ENCODE data around the gene ZNF80. TPM values are rescaled to one million over a fixed set of nuclear protein-coding genes. Genes with fewer than 3 reads are reported as not detected.
A peak's percentile ranks its signal among the peaks of the same experiment; 100 is the strongest.

The ZNF80 gene
- total RNA-seq, 1 donor from 2014 or later = 0.64 TPM

DNA sequence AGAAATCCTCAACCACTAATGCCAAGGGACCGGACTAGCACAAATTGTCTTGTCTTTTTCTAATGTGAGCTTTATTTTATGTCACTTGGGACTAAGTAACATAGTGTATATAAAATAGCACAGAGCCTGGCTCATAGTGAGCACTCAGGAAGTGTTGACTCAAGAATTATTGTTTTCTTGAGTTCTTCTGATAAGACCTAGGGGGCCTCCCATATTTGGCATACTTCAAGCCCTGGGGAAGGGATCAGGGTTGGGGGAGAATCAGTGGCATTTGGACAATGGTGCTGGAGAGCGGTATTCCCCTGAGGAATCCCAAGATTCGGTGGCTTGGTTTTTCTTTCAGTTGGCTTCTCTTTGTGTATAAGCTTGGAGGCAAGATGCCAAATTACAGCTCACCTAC is 19.4 kb downstream of the ZNF80 start:
- Mint-ChIP-seq H3K36me3 (ENCODE audit: low read depth) (peaks cover 17% of the 10 kb centered on the region), H3K9me3 (no peaks in the 10 kb centered on the region), H3K4me1 (ENCODE audit: low read depth) (peaks cover 37% of the 10 kb centered on the region), H3K27me3 (ENCODE audit: low read depth) (no peaks in the 10 kb centered on the region), H3K27ac (no peak overlapping the region), H3K4me3 (ENCODE audit: low read depth) (no peak overlapping the region)
- intact Hi-C loops (cut with micrococcal nuclease) = loop anchor here (10.0 kb wide), 2 partner anchors 1577 to 1723 kb away; partner anchors contain the start of gene BTLA
- no peak for DNase-seq (ENCODE audit: low spot score)

DNA sequence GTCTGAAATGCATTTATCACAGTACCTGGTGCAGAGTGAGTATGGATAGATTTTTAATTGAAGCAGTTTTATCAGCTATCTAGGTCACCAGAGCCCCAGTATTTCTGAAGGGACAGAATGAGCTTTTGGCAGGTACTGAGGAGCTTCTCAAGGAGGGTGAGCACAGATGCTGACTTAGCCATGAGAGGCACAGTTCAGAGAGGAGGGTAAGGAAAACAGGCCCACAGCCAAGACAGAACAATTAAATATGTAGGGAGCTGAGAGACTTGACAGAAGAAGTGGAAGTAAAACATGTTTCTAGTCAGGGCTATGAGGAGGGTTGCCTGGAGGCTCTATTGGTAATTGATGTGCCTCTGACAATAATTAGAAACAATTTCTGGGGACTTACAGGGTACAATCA is 20.1 kb downstream of the ZNF80 start:
- DNase-seq (ENCODE audit: low spot score) = no peak
- Mint-ChIP-seq H3K9me3 (no peaks in the 10 kb centered on the region), H3K27ac (no peak overlapping the region), H3K36me3 (ENCODE audit: low read depth) (peaks cover 17% of the 10 kb centered on the region), H3K27me3 (ENCODE audit: low read depth) (no peaks in the 10 kb centered on the region), H3K4me3 (ENCODE audit: low read depth) (no peak overlapping the region), H3K4me1 (ENCODE audit: low read depth) (peaks cover 34% of the 10 kb centered on the region)
- intact Hi-C loops (cut with micrococcal nuclease) = loop anchor here (2.0 to 10.0 kb wide), 3 partner anchors 64 to 1722 kb away; partner anchors contain the start of gene BTLA

DNA sequence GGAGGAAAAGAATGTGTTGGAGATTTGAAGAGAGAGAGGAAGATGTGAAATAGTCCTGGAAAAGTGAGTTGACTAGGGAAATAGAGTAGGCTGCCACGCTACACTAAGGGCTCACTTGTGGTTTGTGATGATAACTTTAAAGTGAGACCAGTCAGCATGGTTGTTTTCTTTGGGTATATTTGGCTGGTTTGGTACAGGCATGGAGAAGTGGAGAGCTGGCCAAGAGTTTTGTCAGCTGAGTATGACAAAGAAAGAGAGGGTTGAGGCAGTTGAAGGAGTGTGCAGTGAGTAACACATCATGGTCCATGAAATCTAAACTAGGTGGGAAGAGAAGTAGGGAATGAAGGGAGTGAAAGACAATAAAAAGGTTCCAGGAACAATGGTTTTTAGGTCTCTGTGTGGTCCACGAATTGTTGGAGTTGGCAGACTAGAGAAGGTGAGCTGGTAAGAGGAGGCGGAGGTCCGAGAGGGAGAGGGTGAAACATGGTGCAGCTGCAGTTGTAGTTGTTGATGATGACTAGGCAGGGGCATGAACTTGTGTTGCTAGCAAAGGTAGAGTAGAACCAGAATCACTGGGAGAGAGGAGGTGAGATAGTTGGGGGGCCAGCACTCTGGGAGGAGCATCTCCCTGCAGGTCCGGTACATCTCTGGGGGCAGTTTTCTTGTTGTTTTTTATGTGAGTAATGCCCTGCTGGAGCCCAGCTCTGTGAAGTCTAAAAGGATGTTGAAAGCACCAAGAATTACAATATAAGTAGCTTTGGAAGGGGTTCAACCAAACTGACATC is 21.0 kb downstream of the ZNF80 start:
- Mint-ChIP-seq H3K4me1 (ENCODE audit: low read depth) (peaks cover 28% of the 10 kb centered on the region), H3K36me3 (ENCODE audit: low read depth) (peaks cover 17% of the 10 kb centered on the region), H3K4me3 (ENCODE audit: low read depth) (no peak overlapping the region), H3K27me3 (ENCODE audit: low read depth) (no peaks in the 10 kb centered on the region), H3K27ac (no peak overlapping the region), H3K9me3 (no peaks in the 10 kb centered on the region)
- DNase-seq (ENCODE audit: low spot score) = no peak
- intact Hi-C loops (cut with micrococcal nuclease) = loop anchor here (2.0 to 10.0 kb wide), 3 partner anchors 64 to 1722 kb away; partner anchors contain the start of gene BTLA

DNA sequence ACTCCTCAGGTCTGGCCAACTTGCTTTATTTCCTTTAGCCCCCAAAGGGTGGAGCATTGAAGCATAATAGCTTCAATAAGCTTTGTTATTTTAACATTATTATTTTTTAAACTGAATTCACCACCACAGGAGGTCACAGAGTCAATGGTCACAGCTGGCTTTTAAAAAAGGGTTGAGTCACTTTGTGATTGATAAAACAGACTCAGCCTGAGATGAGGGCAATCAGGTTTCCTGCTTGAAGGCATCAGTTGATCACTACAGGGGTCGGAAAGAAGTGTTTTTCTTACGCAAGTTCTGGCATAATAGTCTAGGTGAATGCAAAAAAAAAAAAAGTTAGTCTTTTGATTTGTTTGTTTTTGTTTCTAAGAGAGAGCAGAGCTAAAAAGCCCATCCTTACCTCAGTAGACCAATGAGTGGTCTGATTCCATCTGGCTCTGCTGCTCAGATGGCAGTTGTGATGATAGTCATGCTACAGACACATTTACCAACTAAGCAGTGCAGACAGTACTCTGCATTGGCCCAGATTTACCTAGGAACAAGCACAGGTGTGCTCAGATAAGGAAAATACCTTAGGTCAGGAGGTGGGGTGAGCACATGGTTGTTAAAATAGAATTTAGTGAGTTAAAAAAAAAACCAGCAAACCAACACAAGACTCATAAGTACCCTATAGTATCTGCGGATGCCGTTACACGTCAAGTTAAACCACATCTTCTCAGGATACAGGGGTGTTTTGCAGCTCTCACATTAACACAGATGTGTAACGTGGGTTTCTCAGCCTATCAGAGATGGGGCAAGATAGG is 22.6 kb downstream of the ZNF80 start:
- Mint-ChIP-seq H3K9me3 (no peaks in the 10 kb centered on the region), H3K4me3 (ENCODE audit: low read depth) (no peak overlapping the region), H3K27ac (no peak overlapping the region), H3K4me1 (ENCODE audit: low read depth) (peaks cover 13% of the 10 kb centered on the region), H3K36me3 (ENCODE audit: low read depth) (peaks cover 17% of the 10 kb centered on the region), H3K27me3 (ENCODE audit: low read depth) (no peaks in the 10 kb centered on the region)
- peak; percentile 49 for DNase-seq (ENCODE audit: low spot score)
- intact Hi-C loops (cut with micrococcal nuclease) = loop anchor here (1.0 to 10.0 kb wide), 7 partner anchors 9 to 1720 kb away; partner anchors contain the start of genes BTLA, CCDC191, QTRT2 and USF3

DNA sequence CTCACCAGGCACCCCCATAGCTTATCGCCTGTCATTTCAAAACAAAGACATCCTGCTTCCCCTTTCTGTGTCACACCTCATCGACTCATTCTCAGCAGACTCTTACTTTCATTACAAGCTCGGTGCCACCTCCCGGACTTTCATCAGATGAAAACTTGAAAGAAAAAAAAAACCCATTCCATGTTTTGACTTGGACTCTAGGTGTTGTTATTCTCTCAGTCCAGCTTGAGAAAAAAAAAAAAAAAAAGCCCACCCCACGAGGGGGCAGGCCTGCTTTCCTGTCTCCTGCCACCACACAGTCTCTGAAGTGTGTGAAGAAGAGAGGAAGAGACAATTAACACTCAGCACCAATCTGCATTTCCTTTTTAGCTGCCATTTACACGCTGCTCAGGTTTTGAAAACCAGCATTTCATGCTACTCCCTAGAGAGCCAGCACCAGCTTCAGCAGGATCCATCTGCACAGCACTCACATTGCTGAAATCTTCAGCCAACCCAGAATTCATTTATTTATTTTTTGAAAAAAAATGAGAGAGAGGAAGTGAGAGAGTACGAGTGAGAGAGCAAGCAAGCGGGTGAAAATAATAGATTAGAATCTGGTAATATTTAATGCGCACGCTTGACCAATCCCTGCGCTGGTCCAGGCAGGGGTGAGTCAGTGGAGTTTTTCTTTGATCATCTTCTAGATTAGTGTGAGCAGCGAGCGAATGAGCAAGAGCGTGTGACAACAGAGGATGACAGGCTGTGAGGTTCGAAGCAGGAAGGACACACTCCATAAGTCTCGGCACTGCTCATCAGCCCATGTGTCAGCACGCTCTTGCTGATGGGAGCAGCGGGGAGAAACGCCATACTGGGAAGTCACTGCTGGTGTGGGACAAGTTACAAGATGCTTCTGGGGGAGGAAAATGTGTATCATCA is 23.5 kb downstream of the ZNF80 start:
- H3K4me3 Mint-ChIP-seq (ENCODE audit: low read depth) = no peak overlapping the region
- H3K27me3 Mint-ChIP-seq (ENCODE audit: low read depth) = no peaks in the 10 kb centered on the region
- peak; percentile 74 for DNase-seq (ENCODE audit: low spot score)
- intact Hi-C loops (cut with micrococcal nuclease) = loop anchor here (1.0 to 10.0 kb wide), 11 partner anchors 13 to 1719 kb away; partner anchors contain the start of genes ATP6V1A, BTLA, CCDC191 and QTRT2
- peaks cover 7% of the 10 kb centered on the region for H3K4me1 Mint-ChIP-seq (ENCODE audit: low read depth)
- no peaks in the 10 kb centered on the region for H3K9me3 Mint-ChIP-seq
- H3K36me3 Mint-ChIP-seq (ENCODE audit: low read depth) = peaks cover 13% of the 10 kb centered on the region
- H3K27ac Mint-ChIP-seq = no peak overlapping the region

DNA sequence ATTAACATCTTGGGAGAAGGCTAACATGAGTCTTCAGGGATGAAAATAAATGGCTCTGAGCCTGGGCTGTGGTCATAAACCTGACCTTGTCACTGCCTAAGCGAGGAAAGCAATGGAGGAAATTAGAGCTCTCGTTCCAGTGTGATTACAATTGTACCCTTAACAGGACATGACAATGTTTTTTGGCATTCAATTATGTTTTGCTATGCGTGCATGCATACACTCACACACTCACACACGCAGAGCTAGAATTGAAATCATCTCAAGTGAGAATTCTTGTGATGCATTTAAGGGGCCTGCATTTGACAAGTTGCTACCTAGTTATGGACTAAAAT is 24.1 kb downstream of the ZNF80 start:
- Mint-ChIP-seq H3K4me3 (ENCODE audit: low read depth) (no peak overlapping the region), H3K9me3 (no peaks in the 10 kb centered on the region), H3K27me3 (ENCODE audit: low read depth) (no peaks in the 10 kb centered on the region), H3K36me3 (ENCODE audit: low read depth) (peaks cover 12% of the 10 kb centered on the region), H3K27ac (no peak overlapping the region), H3K4me1 (ENCODE audit: low read depth) (peaks cover 8% of the 10 kb centered on the region)
- intact Hi-C loops (cut with micrococcal nuclease) = loop anchor here (1.0 to 10.0 kb wide), 8 partner anchors 14 to 1718 kb away; partner anchors contain the start of genes ATP6V1A, BTLA and USF3
- no peak for DNase-seq (ENCODE audit: low spot score)

DNA sequence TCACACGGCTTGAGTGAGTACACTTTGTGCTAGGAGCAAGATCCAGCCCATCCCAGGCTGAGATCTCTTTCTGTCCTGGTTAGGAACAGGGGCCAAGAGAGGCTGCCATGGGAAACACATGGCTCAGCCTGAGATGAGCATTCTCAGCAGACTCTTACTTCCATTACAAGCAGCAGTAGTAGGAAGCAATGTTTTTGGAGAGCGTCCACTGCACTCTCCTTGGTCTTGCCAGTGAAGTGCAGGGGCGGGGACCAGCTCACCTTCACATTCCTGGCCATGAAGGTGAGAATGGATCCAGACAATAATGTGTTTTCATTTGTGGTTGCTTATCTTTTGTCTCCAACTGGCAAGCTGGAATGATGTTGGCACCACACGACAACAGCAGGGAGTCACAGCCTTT is 24.7 kb downstream of the ZNF80 start:
- no peak for DNase-seq (ENCODE audit: low spot score)
- Mint-ChIP-seq H3K4me1 (ENCODE audit: low read depth) (peaks cover 10% of the 10 kb centered on the region), H3K27ac (no peak overlapping the region), H3K36me3 (ENCODE audit: low read depth) (peaks cover 6% of the 10 kb centered on the region), H3K4me3 (ENCODE audit: low read depth) (peak overlapping the region; percentile 26), H3K27me3 (ENCODE audit: low read depth) (no peaks in the 10 kb centered on the region), H3K9me3 (no peaks in the 10 kb centered on the region)
- intact Hi-C loops (cut with micrococcal nuclease) = loop anchor here (1.0 to 10.0 kb wide), 8 partner anchors 14 to 1718 kb away; partner anchors contain the start of genes ATP6V1A, BTLA and USF3

DNA sequence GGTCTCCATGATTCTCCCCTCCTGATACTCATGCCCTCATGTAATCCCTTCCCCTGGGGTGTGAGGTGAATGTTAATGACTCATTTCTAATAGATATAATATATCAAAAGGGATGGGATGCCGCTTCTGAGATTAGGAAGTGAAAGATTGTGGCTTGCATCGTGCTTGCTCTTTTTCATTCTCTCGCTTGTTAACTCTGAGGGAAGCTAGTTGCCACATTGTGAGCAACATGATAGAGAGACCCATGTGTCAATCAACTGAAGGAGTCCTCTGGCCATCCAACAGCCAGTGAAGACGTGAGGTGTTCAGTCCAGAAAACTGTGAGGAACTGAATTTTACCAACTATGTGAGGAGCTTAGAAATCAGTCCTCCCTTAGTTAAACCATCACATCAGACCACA is 29.6 kb downstream of the ZNF80 start:
- no peak for DNase-seq (ENCODE audit: low spot score)
- Mint-ChIP-seq H3K4me1 (ENCODE audit: low read depth) (peaks cover 14% of the 10 kb centered on the region), H3K27ac (no peak overlapping the region), H3K9me3 (no peaks in the 10 kb centered on the region), H3K36me3 (ENCODE audit: low read depth) (no peaks in the 10 kb centered on the region), H3K4me3 (ENCODE audit: low read depth) (no peak overlapping the region), H3K27me3 (ENCODE audit: low read depth) (no peaks in the 10 kb centered on the region)
- intact Hi-C loops (cut with micrococcal nuclease) = no loop called here

DNA sequence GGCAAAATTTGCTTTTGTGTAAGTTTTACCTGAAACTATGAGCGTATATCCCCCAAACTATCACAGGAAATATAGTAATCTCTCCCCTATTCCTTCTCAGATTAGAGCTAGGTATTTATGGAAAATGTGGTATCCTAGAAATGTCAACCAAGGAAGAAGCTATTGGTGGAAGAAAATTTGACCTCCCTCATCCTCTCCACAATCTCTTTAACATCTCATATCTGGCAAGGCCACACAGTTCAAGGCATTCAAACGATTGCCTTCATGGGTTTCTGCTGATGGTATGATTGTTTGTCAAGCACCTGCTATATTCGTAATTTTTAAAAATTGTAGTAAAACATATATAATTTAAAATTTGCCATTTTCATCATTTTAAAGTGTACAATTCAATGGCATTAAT is 31.0 kb downstream of the ZNF80 start:
- no peaks in the 10 kb centered on the region for H3K27me3 Mint-ChIP-seq (ENCODE audit: low read depth)
- no peaks in the 10 kb centered on the region for H3K36me3 Mint-ChIP-seq (ENCODE audit: low read depth)
- no peaks in the 10 kb centered on the region for H3K9me3 Mint-ChIP-seq
- no peak overlapping the region for H3K4me3 Mint-ChIP-seq (ENCODE audit: low read depth)
- DNase-seq (ENCODE audit: low spot score) = no peak
- no peak overlapping the region for H3K27ac Mint-ChIP-seq
- H3K4me1 Mint-ChIP-seq (ENCODE audit: low read depth) = peaks cover 11% of the 10 kb centered on the region
- intact Hi-C loops (cut with micrococcal nuclease) = no loop called here

DNA sequence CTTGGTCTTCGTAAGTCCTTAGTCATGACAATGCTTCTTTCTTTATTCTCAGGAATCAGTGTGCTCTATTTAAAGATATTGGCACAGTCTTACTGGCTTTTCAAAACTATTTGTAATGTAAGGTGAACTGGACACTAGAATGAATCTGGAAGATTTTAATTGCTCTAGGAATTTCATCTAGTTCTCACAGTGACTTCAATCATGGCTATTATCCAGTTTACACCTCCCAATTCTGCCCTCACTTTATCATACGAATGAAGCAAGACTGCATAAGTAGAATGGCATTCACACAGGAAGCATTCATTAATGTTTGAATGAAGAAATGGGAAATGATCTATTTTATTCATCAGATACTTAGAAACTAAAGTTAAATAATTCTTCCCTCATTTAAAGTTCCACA is 31.8 kb downstream of the ZNF80 start:
- Mint-ChIP-seq H3K27me3 (ENCODE audit: low read depth) (no peaks in the 10 kb centered on the region), H3K9me3 (no peaks in the 10 kb centered on the region), H3K27ac (no peak overlapping the region), H3K4me3 (ENCODE audit: low read depth) (no peak overlapping the region), H3K36me3 (ENCODE audit: low read depth) (no peaks in the 10 kb centered on the region), H3K4me1 (ENCODE audit: low read depth) (peaks cover 11% of the 10 kb centered on the region)
- intact Hi-C loops (cut with micrococcal nuclease) = no loop called here
- no peak for DNase-seq (ENCODE audit: low spot score)

DNA sequence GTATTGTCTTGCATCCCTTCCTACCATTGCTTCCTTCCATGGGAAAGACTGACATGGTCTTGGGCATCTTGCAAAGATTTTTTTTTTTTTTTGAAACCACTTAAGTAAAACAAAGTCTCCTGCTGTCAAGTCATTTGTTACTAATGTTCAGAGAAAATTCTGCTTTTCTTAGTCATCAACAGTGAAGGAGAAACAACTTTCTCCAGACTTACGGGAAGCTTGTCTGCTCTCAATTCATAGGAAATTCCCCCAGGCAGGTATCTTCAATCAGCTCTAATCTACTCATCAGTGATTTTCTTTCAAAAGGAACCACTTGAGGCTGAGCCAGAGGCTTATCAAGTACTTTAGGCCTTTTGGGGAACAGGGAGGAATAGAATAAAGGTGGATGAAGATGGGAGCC is 42.6 kb downstream of the ZNF80 start:
- no peak for DNase-seq (ENCODE audit: low spot score)
- Mint-ChIP-seq H3K4me3 (ENCODE audit: low read depth) (no peak overlapping the region), H3K9me3 (no peaks in the 10 kb centered on the region), H3K4me1 (ENCODE audit: low read depth) (peaks cover 7% of the 10 kb centered on the region), H3K36me3 (ENCODE audit: low read depth) (no peaks in the 10 kb centered on the region), H3K27ac (no peak overlapping the region), H3K27me3 (ENCODE audit: low read depth) (no peaks in the 10 kb centered on the region)
- intact Hi-C loops (cut with micrococcal nuclease) = no loop called here

DNA sequence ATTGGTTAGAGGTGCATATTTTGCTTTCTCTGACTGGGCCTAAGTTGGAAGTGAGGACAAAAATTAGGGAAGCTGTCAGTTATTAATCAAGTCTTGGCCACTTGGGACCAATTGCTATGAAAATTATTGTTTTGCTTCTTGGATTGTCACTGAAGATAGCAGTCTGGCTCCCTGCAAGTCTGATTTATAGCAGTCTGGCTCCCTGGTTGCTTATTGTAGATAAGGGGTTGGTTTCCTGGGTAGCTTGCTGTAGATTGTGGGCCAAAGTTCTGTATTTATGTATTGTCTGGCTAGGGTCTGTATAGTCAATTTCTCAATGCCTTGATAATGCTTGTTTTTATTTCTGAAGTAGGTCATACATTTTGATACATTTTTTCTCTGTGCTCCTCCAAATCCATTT is 45.2 kb downstream of the ZNF80 start:
- Mint-ChIP-seq H3K4me1 (ENCODE audit: low read depth) (peaks cover 7% of the 10 kb centered on the region), H3K9me3 (no peaks in the 10 kb centered on the region), H3K27ac (no peak overlapping the region), H3K27me3 (ENCODE audit: low read depth) (no peaks in the 10 kb centered on the region), H3K36me3 (ENCODE audit: low read depth) (no peaks in the 10 kb centered on the region), H3K4me3 (ENCODE audit: low read depth) (no peak overlapping the region)
- no peak for DNase-seq (ENCODE audit: low spot score)
- intact Hi-C loops (cut with micrococcal nuclease) = no loop called here
